Vagina (tissue), 2 donors: ENCODE data around the gene DAB1. TPM values are rescaled to one million over a fixed set of nuclear protein-coding genes. Genes with fewer than 3 reads are reported as not detected.
A peak's percentile ranks its signal among the peaks of the same experiment; 100 is the strongest.

Source experiments
- DNase-seq, 2 donors: peaks; one replicate each; pipeline ENCODE4 v3.0.0-alpha.2; 2017; ENCODE audit errors: extremely low spot score in 2 of 2
- H3K27ac ChIP-seq: fragments of 200-600 bp; sonication (generic); one replicate; pipeline ENCODE4 v1.5.1; 2019
- H3K27me3 ChIP-seq: fragments of 200-600 bp; sonication (generic); one replicate; pipeline ENCODE4 v1.5.1; 2019
- H3K36me3 ChIP-seq, 2 donors: fragments of 200-600 bp; sonication (generic); one replicate each; pipeline ENCODE4 v1.5.1; 2017 to 2019
- H3K4me1 ChIP-seq: fragments of 200-600 bp; sonication (generic); one replicate; pipeline ENCODE4 v1.5.1; 2019
- H3K4me3 ChIP-seq, 2 donors: fragments of 200-600 bp; sonication (generic); 1 replicate in 1 of 2; 2 replicates in 1 of 2; pipeline ENCODE4 v1.5.1; 2016 to 2019
- H3K9me3 ChIP-seq: fragments of 200-600 bp; sonication (generic); one replicate; pipeline ENCODE4 v1.5.1; 2019
- POLR2A ChIP-seq, 2 donors: fragments of 450-650 bp; IDR thresholded peaks; one replicate each; pipeline ENCODE4 v1.6.1; 2017; ENCODE audit warnings: antibody characterized with exemption in 2 of 2, mild to moderate bottlenecking in 2 of 2, moderate library complexity in 2 of 2
- POLR2AphosphoS5 ChIP-seq, 2 donors: sonication (generic); formaldehyde crosslinking; IDR thresholded peaks; one replicate each; pipeline ENCODE4 v1.9.0; 2017; ENCODE audit warnings: antibody characterized with exemption in 2 of 2, mild to moderate bottlenecking in 2 of 2, low read depth in 1 of 2; ENCODE audit not compliant: insufficient read depth in 1 of 2
- intact Hi-C: fragments of 100-400 bp; cut with DNase I; formaldehyde crosslinking; loops from one replicate; pipeline ENCODE4 v1.15.1; 2023
- total RNA-seq: library from RNA; depleted of rRNA; stranded (reverse); fragments of >200 nt; gene quantifications from one replicate; pipeline ENCODE4 v1.2.3, GENCODE V29; 2016
- TF ChIP-seq, protein P1 (sequence below), 3 experiments: fragments of 450-650 bp in 2 of 3; fragments of 200-600 bp in 1 of 3; sonication (generic) in 1 of 3; IDR thresholded peaks; one replicate each; pipeline ENCODE4 v1.5.1; 2017 to 2019; ENCODE audit warnings: antibody characterized with exemption in 3 of 3, mild to moderate bottlenecking in 2 of 3, moderate library complexity in 2 of 3

DAB1 gene
- total RNA-seq, 1 donor from 2014 or later, result 0.25 TPM

DNA sequence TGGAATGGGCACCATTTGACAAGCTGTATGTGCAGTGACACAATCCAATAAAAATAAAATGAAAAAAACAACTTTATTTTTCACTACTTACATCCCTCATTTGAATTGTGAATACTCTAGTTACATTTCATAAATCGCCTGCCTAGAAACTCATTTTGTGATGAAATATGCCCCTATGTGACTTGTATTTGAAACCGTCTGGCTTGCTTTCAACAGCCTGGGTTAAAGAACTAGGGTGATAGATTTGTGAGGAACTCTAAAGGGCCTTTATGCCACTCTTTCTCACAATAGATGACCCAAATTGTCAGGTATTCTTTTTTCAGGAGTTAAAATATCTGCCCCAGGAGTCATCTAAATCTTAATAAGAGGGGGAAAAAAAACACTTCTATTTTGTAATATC, 137.9 kb downstream of the DAB1 start:
- H3K36me3 ChIP-seq, result no peaks in the 10 kb centered on the region
- DNase-seq, result no peak
- H3K27ac ChIP-seq, result no peak overlapping the region
- no peaks in the 10 kb centered on the region for H3K27me3 ChIP-seq
- H3K4me1 ChIP-seq, result no peaks in the 10 kb centered on the region
- TF ChIP-seq POLR2A (IDR thresholded peaks at IDR 0.05), result no peak
- TF ChIP-seq, protein P1, sequence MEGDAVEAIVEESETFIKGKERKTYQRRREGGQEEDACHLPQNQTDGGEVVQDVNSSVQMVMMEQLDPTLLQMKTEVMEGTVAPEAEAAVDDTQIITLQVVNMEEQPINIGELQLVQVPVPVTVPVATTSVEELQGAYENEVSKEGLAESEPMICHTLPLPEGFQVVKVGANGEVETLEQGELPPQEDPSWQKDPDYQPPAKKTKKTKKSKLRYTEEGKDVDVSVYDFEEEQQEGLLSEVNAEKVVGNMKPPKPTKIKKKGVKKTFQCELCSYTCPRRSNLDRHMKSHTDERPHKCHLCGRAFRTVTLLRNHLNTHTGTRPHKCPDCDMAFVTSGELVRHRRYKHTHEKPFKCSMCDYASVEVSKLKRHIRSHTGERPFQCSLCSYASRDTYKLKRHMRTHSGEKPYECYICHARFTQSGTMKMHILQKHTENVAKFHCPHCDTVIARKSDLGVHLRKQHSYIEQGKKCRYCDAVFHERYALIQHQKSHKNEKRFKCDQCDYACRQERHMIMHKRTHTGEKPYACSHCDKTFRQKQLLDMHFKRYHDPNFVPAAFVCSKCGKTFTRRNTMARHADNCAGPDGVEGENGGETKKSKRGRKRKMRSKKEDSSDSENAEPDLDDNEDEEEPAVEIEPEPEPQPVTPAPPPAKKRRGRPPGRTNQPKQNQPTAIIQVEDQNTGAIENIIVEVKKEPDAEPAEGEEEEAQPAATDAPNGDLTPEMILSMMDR (IDR thresholded peaks at IDR 0.05), result no peak
- no peak for TF ChIP-seq POLR2AphosphoS5 (IDR thresholded peaks at IDR 0.05; ENCODE audit: insufficient read depth in 1 of 2, low read depth in 1 of 2)
- no peak overlapping the region for H3K4me3 ChIP-seq
- H3K9me3 ChIP-seq, result no peaks in the 10 kb centered on the region
- intact Hi-C loops, result no loop called here

- intact Hi-C loops, result no loop called here
- H3K27me3 ChIP-seq, result no peaks in the 10 kb centered on the region
- H3K4me3 ChIP-seq, result no peak overlapping the region
- TF ChIP-seq, protein P1 (IDR thresholded peaks at IDR 0.05), result no peak
- no peak for TF ChIP-seq POLR2AphosphoS5 (IDR thresholded peaks at IDR 0.05; ENCODE audit: insufficient read depth in 1 of 2, low read depth in 1 of 2)
- no peak for TF ChIP-seq POLR2A (IDR thresholded peaks at IDR 0.05)
- no peaks in the 10 kb centered on the region for H3K9me3 ChIP-seq
- no peak for DNase-seq
- no peaks in the 10 kb centered on the region for H3K4me1 ChIP-seq
- H3K36me3 ChIP-seq, result no peaks in the 10 kb centered on the region
- H3K27ac ChIP-seq, result no peak overlapping the region
Observed at GRCh38 chr1:57282411-57282810, 141.4 kb downstream of the DAB1 start.

- intact Hi-C loops, result no loop called here
- no peaks in the 10 kb centered on the region for H3K4me1 ChIP-seq
- no peaks in the 10 kb centered on the region for H3K27me3 ChIP-seq
- H3K36me3 ChIP-seq, result no peaks in the 10 kb centered on the region
- H3K4me3 ChIP-seq, result no peak overlapping the region
- H3K27ac ChIP-seq, result no peak overlapping the region
- no peak for DNase-seq
- TF ChIP-seq, protein P1 (IDR thresholded peaks at IDR 0.05), result no peak
- TF ChIP-seq POLR2A (IDR thresholded peaks at IDR 0.05) (no peak), POLR2AphosphoS5 (IDR thresholded peaks at IDR 0.05; ENCODE audit: insufficient read depth in 1 of 2, low read depth in 1 of 2) (no peak)
- no peaks in the 10 kb centered on the region for H3K9me3 ChIP-seq
Observed at GRCh38 chr1:57281324-57281723, 142.5 kb downstream of the DAB1 start.

- Histone ChIP-seq H3K4me3 (no peak overlapping the region), H3K4me1 (no peaks in the 10 kb centered on the region), H3K9me3 (no peaks in the 10 kb centered on the region), H3K36me3 (no peaks in the 10 kb centered on the region), H3K27ac (no peak overlapping the region), H3K27me3 (no peaks in the 10 kb centered on the region)
- TF ChIP-seq POLR2AphosphoS5 (IDR thresholded peaks at IDR 0.05; ENCODE audit: insufficient read depth in 1 of 2, low read depth in 1 of 2), result peak in 1 of 2 donors; percentile 60
- no peak for TF ChIP-seq POLR2A (IDR thresholded peaks at IDR 0.05)
- TF ChIP-seq, protein P1 (IDR thresholded peaks at IDR 0.05), result no peak
- no peak for DNase-seq
- intact Hi-C loops, result no loop called here
Observed at GRCh38 chr1:57279909-57280666, 143.8 kb downstream of the DAB1 start.

DNA sequence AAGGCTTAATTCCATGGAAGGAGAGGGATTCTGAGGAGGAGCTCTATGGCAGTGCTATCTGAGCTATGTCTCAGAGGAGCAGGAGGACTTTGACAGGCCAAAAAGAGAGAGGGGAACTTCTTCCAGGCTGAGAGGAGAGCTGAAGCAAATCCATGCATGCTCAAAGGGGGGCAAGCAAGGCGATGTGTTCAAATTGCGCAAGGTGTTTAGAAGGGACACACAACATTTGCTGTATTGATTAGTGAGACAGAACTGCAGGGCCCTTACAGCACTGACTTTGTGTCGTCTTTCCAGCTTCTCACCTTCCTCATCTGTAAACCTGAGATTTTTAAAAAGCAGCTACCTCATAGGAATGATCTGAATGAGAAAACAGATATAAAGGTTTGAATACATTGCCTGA, 145.3 kb downstream of the DAB1 start:
- TF ChIP-seq POLR2AphosphoS5 (IDR thresholded peaks at IDR 0.05; ENCODE audit: insufficient read depth in 1 of 2, low read depth in 1 of 2) (no peak), POLR2A (IDR thresholded peaks at IDR 0.05) (no peak)
- TF ChIP-seq, protein P1 (IDR thresholded peaks at IDR 0.05), result no peak
- intact Hi-C loops, result no loop called here
- no peaks in the 10 kb centered on the region for H3K4me1 ChIP-seq

More for the DNA sequence above, 145.3 kb downstream of the DAB1 start:
- Histone ChIP-seq H3K27ac (no peak overlapping the region), H3K9me3 (no peaks in the 10 kb centered on the region), H3K36me3 (no peaks in the 10 kb centered on the region), H3K27me3 (no peaks in the 10 kb centered on the region), H3K4me3 (no peak overlapping the region)
- DNase-seq, result no peak
